Kidney epithelial cell (primary cell): ENCODE data around the gene JPH2. TPM values are rescaled to one million over a fixed set of nuclear protein-coding genes. Genes with fewer than 3 reads are reported as not detected.
A peak's percentile ranks its signal among the peaks of the same experiment; 100 is the strongest.

Experiments used
- DNase-seq: peaks from one replicate; pipeline ENCODE4 v3.0.0-alpha.2; 2010; ENCODE audit warnings: low read depth
- H3K27me3 ChIP-seq: 2 replicates; pipeline ENCODE4 v1.6.0; 2011; ENCODE audit warnings: low read length; ENCODE audit not compliant: control insufficient read depth, insufficient read depth
- H3K36me3 ChIP-seq: 2 replicates; pipeline ENCODE4 v1.5.1; 2011; ENCODE audit warnings: low read length; ENCODE audit not compliant: control insufficient read depth, insufficient read depth
- H3K4me3 ChIP-seq: 2 replicates; pipeline ENCODE4 v1.5.1; 2011; ENCODE audit warnings: low read depth, mild to moderate bottlenecking, control low read depth, low read length
- total RNA-seq: library from RNA; depleted of rRNA; stranded (reverse); fragments of >200 nt; gene quantifications from 2 replicates; pipeline ENCODE4 v1.2.3, GENCODE V29; 2015
- TF ChIP-seq, protein P1 (sequence below): IDR thresholded peaks from 2 replicates; pipeline ENCODE4 v1.5.1; 2011; ENCODE audit warnings: mild to moderate bottlenecking, moderate library complexity, low read length, control low read depth, inconsistent platforms; ENCODE audit not compliant: insufficient read depth, poor library complexity, severe bottlenecking

The JPH2 gene
- total RNA-seq, 1 donor from 2014 or later: 3.0 TPM

DNA sequence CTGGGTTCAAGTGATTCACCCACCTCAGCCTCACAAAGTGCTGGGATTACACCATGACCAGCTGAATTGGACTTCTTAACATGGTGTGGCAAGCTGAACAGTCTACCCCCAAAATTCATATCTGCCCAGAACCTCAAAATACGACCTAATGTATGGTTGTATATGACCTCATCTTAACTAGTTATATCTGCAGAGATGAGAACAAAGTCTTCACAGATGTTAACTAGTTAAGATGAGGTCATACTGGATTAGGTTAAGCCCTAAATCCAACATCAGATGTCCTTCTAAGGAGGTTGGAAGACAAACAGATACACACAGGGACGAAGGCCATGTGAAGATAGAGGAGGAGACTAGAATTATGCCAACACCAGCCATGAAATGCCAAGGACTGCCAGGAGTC is 102.5 kb downstream of the JPH2 start:
- Histone ChIP-seq H3K4me3 (no peak overlapping the region), H3K36me3 (no peaks in the 10 kb centered on the region), H3K27me3 (no peaks in the 10 kb centered on the region)
- TF ChIP-seq, protein P1, sequence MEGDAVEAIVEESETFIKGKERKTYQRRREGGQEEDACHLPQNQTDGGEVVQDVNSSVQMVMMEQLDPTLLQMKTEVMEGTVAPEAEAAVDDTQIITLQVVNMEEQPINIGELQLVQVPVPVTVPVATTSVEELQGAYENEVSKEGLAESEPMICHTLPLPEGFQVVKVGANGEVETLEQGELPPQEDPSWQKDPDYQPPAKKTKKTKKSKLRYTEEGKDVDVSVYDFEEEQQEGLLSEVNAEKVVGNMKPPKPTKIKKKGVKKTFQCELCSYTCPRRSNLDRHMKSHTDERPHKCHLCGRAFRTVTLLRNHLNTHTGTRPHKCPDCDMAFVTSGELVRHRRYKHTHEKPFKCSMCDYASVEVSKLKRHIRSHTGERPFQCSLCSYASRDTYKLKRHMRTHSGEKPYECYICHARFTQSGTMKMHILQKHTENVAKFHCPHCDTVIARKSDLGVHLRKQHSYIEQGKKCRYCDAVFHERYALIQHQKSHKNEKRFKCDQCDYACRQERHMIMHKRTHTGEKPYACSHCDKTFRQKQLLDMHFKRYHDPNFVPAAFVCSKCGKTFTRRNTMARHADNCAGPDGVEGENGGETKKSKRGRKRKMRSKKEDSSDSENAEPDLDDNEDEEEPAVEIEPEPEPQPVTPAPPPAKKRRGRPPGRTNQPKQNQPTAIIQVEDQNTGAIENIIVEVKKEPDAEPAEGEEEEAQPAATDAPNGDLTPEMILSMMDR: no peak
- no peak for DNase-seq

DNA sequence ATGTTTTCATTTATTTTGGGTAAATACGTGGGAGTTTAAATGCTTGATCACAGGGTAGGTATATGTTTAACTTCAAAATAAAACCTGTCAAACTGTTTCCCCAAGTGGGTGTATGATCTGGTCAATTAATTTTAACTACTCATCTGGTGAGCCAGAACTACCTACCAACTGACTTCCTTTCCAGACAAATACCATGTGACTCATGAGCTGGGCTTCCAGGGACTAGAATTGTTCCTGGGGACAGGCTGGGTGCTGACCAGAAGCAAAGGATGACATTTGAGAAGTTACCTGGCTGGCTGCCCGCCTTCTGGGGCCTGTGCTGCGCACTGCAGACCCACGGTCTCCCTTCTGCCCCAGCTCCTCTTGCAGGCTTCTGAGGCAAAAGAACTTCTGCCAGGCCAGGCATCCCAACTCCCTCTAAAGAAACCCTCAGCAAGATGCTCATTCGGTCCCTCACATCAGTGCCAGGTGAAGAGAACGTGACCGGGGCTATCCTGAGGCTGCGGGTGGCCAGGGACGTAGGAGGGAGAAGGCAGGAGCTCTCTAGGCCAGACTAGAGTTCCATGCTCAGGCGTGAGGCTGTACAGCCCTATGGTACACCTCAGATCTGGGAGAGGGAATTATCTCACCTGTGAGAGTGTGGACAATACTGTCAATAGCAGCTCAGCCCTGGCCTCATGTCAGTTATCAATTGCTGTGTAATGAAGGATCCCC is 103.6 kb downstream of the JPH2 start:
- Histone ChIP-seq H3K27me3 (no peaks in the 10 kb centered on the region), H3K4me3 (no peak overlapping the region), H3K36me3 (no peaks in the 10 kb centered on the region)
- TF ChIP-seq, protein P1: no peak
- DNase-seq: peak; percentile 79

DNA sequence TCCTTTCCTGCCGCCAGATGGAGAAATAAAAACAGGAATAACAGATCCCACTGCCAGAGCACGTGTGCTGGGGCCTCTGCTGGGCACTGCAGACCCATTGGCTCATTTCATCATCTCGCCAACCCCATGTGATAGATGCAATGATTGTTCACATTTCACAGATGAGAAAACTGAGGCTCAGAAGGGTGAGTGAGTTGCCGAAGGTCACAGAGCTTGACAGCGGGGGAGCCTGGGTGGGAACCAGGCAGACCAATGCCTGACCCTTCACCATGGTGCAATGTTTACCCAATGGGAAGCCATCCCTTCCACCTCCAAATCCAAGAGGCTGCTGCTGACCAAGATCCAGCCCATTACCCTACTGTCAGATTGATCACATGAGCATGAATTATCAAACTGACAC is 105.1 kb downstream of the JPH2 start:
- DNase-seq: no peak
- no peaks in the 10 kb centered on the region for H3K36me3 ChIP-seq
- no peak overlapping the region for H3K4me3 ChIP-seq
- TF ChIP-seq, protein P1: no peak
- no peaks in the 10 kb centered on the region for H3K27me3 ChIP-seq

DNA sequence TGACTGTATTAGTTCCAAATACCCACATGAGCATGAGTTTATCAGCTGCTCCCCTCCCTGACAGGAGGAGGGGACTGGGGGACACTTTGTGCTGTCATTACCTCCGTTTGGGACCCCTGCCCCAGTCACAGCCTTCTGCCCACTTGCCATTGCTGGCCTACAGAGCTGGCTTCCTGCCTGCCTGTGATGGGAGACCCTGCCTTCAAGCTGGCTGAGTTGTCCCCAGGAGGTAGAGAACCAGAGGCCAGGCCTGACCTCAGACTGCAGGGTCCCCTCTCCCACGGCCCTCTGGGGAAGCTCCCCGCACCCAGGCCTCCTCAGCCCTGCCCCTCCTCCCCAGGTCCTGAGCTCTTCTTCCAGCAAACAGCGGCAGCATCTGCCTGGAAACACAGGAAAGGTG is 105.5 kb downstream of the JPH2 start:
- H3K36me3 ChIP-seq: no peaks in the 10 kb centered on the region
- H3K27me3 ChIP-seq: no peaks in the 10 kb centered on the region
- H3K4me3 ChIP-seq: no peak overlapping the region
- TF ChIP-seq, protein P1: no peak
- DNase-seq: no peak

DNA sequence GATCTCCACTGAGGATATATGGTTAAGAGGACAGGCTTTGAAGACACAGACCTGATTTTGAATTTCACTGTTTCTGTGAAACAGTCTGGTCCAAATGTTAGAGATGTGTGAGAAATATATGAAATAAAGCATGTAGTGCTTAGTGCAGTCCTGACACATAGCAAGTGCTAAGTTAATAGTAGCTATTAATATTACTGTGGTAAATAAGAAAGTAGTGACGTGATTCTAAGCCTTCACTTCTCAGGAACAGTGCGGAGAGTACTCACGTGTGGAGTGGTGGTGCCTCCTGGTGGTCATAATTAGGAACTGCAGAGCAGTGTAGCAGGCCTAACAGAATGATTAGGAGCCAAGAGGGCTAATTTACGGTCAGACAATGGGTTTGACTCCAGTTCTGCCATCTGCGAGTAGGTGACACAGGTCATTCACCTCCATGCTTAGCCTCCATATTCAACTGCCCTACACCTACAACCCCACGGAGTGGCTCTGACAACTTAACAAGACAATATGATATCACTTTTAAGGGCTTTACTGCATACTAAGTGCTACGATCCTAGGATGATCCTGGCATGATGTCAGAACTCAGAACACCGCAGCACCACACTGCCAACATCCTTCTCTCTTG is 106.2 kb downstream of the JPH2 start:
- H3K36me3 ChIP-seq: no peaks in the 10 kb centered on the region
- H3K27me3 ChIP-seq: no peaks in the 10 kb centered on the region
- H3K4me3 ChIP-seq: no peak overlapping the region
- TF ChIP-seq, protein P1: peak; percentile 86
- DNase-seq: no peak
